NB4 (cell line): ENCODE results near the gene TMEM135.

ENCODE experiments used
- DNase-seq: peaks from one replicate; pipeline ENCODE4 v3.0.0; 2010; ENCODE audit warnings: low read depth
- H3K4me3 ChIP-seq: one replicate; pipeline ENCODE4 v1.5.1; 2011; ENCODE audit warnings: mild to moderate bottlenecking, low read depth, low read length, moderate library complexity
- CTCF ChIP-seq: IDR thresholded peaks from one replicate; pipeline ENCODE4 v1.5.1; 2012; ENCODE audit warnings: low read depth, low read length
- MAX ChIP-seq: IDR thresholded peaks from 2 replicates; pipeline ENCODE4 v1.6.1; 2011; ENCODE audit warnings: low read depth, low read length
- MYC ChIP-seq: IDR thresholded peaks from 2 replicates; pipeline ENCODE4 v1.6.1; 2011; ENCODE audit warnings: low read depth, low read length
- POLR2A ChIP-seq: IDR thresholded peaks from 2 replicates; pipeline ENCODE4 v1.6.1; 2011; ENCODE audit warnings: mild to moderate bottlenecking; ENCODE audit not compliant: insufficient read length; ENCODE audit errors: extremely low read depth

The TMEM135 gene

GRCh38 chr11:87326594-87326993 lies 288.9 kb downstream of the TMEM135 start:
- DNase-seq: no peak

GRCh38 chr11:87329172-87329571 lies 291.4 kb downstream of the TMEM135 start:
- no peak overlapping the region for H3K4me3 ChIP-seq
- TF ChIP-seq MYC: no peak
- DNase-seq: no peak

More at GRCh38 chr11:87326594-87326993, 288.9 kb downstream of the TMEM135 start:
- H3K4me3 ChIP-seq: no peak overlapping the region
- TF ChIP-seq POLR2A (no peak), MAX (no peak), CTCF (no peak), MYC (no peak)

- H3K4me3 ChIP-seq: no peak overlapping the region
- DNase-seq: no peak
- TF ChIP-seq POLR2A (no peak), CTCF (no peak), MAX (no peak), MYC (no peak)
Measured at GRCh38 chr11:87330187-87330601, 292.5 kb downstream of the TMEM135 start.

GRCh38 chr11:87331273-87331672 lies 293.5 kb downstream of the TMEM135 start:
- TF ChIP-seq CTCF (no peak), MAX (no peak), POLR2A (no peak), MYC (no peak)
- DNase-seq: no peak
- H3K4me3 ChIP-seq: no peak overlapping the region

GRCh38 chr11:87338046-87338639 lies 300.4 kb downstream of the TMEM135 start:
- no peak overlapping the region for H3K4me3 ChIP-seq
- no peak for TF ChIP-seq MYC
- no peak for TF ChIP-seq MAX
- TF ChIP-seq CTCF: no peak
- no peak for TF ChIP-seq POLR2A
- no peak for DNase-seq

- H3K4me3 ChIP-seq: no peak overlapping the region
- DNase-seq: no peak
- TF ChIP-seq POLR2A (no peak), CTCF (no peak), MYC (no peak), MAX (no peak)
Measured at GRCh38 chr11:87339416-87339815, 301.7 kb downstream of the TMEM135 start.
